ENCODE data around the gene DNM3.

Gene DNM3

GRCh38 chr1:171896936-171897703 lies 55.8 kb downstream of the DNM3 start:
- TF ChIP-seq CTCF (IDR thresholded peaks at IDR 0.05) = no peak

- no peak for TF ChIP-seq CTCF (IDR thresholded peaks at IDR 0.05)
These were observed 57.6 kb downstream of the DNM3 start for GRCh38 chr1:171898941-171899340.

- TF ChIP-seq CTCF (IDR thresholded peaks at IDR 0.05) = no peak
These were observed 58.5 kb downstream of the DNM3 start for GRCh38 chr1:171899838-171900237.

- no peak for TF ChIP-seq CTCF (IDR thresholded peaks at IDR 0.05)
These were observed 59.9 kb downstream of the DNM3 start for GRCh38 chr1:171901245-171901644.

- no peak for TF ChIP-seq CTCF (IDR thresholded peaks at IDR 0.05)
These were observed 61.2 kb downstream of the DNM3 start for GRCh38 chr1:171902527-171902926.

- TF ChIP-seq CTCF (IDR thresholded peaks at IDR 0.05) = no peak
These were observed 63.6 kb downstream of the DNM3 start for GRCh38 chr1:171904778-171905450.

- no peak for TF ChIP-seq CTCF (IDR thresholded peaks at IDR 0.05)
These were observed 68.4 kb downstream of the DNM3 start for GRCh38 chr1:171909711-171910110.

Measured in LNCAP (cell line).